Neural cell (in vitro differentiated cells): ENCODE measurements around the gene CCDC179. TPM values are rescaled to one million over a fixed set of nuclear protein-coding genes. Genes with fewer than 3 reads are reported as not detected.

Experiments
- H2AFZ ChIP-seq: fragments of 200-600, 300-800 bp; sonication (generic), shearing (Covaris generic); 2 replicates; pipeline ENCODE4 v1.6.0; 2014; ENCODE audit warnings: low read depth, mild to moderate bottlenecking, antibody characterized with exemption, low read length, moderate library complexity
- H3F3A ChIP-seq: fragments of 200-600 bp; shearing (Covaris generic); 2 replicates; pipeline ENCODE4 v1.6.1; 2016; ENCODE audit warnings: mild to moderate bottlenecking, moderate library complexity, mixed read lengths, antibody characterized with exemption, low read length; ENCODE audit not compliant: insufficient read depth, poor library complexity, severe bottlenecking
- H3K27ac ChIP-seq: fragments of 200-600, 300-800 bp; sonication (generic), shearing (Covaris generic); 2 replicates; pipeline ENCODE4 v1.5.1; 2014; ENCODE audit warnings: mild to moderate bottlenecking, low read length, moderate library complexity
- H3K27me3 ChIP-seq: fragments of 300-800, 200-600 bp; sonication (generic), shearing (Covaris generic); 2 replicates; pipeline ENCODE4 v1.6.0; 2014; ENCODE audit warnings: mild to moderate bottlenecking, low read depth, low read length, moderate library complexity; ENCODE audit not compliant: insufficient read depth
- H3K36me3 ChIP-seq: fragments of 300-800, 200-600 bp; sonication (generic), shearing (Covaris generic); 2 replicates; pipeline ENCODE4 v1.5.1; 2014; ENCODE audit warnings: mild to moderate bottlenecking, antibody characterized with exemption, low read length, moderate library complexity; ENCODE audit not compliant: insufficient read depth
- H3K4me2 ChIP-seq: fragments of 300-800, 200-600 bp; sonication (generic), shearing (Covaris generic); 2 replicates; pipeline ENCODE4 v1.6.0; 2014; ENCODE audit warnings: mild to moderate bottlenecking, low read length
- H3K4me3 ChIP-seq: fragments of 300-800, 200-600 bp; sonication (generic), shearing (Covaris generic); 2 replicates; pipeline ENCODE4 v1.5.1; 2014; ENCODE audit warnings: mild to moderate bottlenecking, low read length, moderate library complexity
- H3K79me2 ChIP-seq: fragments of 200-600 bp; shearing (Covaris generic); replicated peaks from 2 replicates; pipeline ENCODE4 v1.6.0; 2014; ENCODE audit warnings: mild to moderate bottlenecking, low read length, moderate library complexity; ENCODE audit not compliant: insufficient read depth
- H3K9ac ChIP-seq: fragments of 300-800, 200-600 bp; sonication (generic), shearing (Covaris generic); 2 replicates; pipeline ENCODE4 v1.6.1; 2016; ENCODE audit warnings: mild to moderate bottlenecking, low read length, mixed read lengths
- H3K9me2 ChIP-seq: fragments of 200-600 bp; shearing (Covaris generic); 2 replicates; pipeline ENCODE4 v1.6.1; 2016; ENCODE audit warnings: mild to moderate bottlenecking, low read length, mixed read lengths; ENCODE audit not compliant: insufficient read depth
- H3K9me3 ChIP-seq: fragments of 200-600, 300-800 bp; sonication (generic), shearing (Covaris generic); 2 replicates; pipeline ENCODE4 v1.6.1; 2016; ENCODE audit warnings: mild to moderate bottlenecking, mixed run types, low read length, moderate library complexity, mixed read lengths
- H4K20me1 ChIP-seq: fragments of 200-600 bp; shearing (Covaris generic); 2 replicates; pipeline ENCODE4 v1.6.1; 2016; ENCODE audit warnings: mild to moderate bottlenecking, mixed run types; ENCODE audit not compliant: insufficient read depth
- EP300 ChIP-seq: fragments of 450-650 bp; conservative IDR thresholded peaks from 2 replicates; pipeline ENCODE4 v1.6.1; 2014; ENCODE audit warnings: antibody characterized with exemption, mild to moderate bottlenecking, moderate library complexity; ENCODE audit not compliant: poor library complexity, severe bottlenecking
- EZH2 ChIP-seq: fragments of 200-600, 300-800 bp; shearing (Covaris generic), sonication (generic); IDR thresholded peaks from 2 replicates; pipeline ENCODE4 v1.6.1; 2014; ENCODE audit warnings: antibody characterized with exemption, low read length, borderline replicate concordance, mild to moderate bottlenecking; ENCODE audit not compliant: insufficient read depth, poor library complexity, severe bottlenecking
- MXI1 ChIP-seq: fragments of 450-650 bp; conservative IDR thresholded peaks from 2 replicates; pipeline ENCODE4 v1.6.1; 2014; ENCODE audit warnings: antibody characterized with exemption, mild to moderate bottlenecking; ENCODE audit not compliant: poor library complexity, severe bottlenecking
- POLR2AphosphoS5 ChIP-seq: IDR thresholded peaks from 2 replicates; pipeline ENCODE4 v1.6.1; 2012
- RAD21 ChIP-seq: fragments of 450-650 bp; conservative IDR thresholded peaks from 2 replicates; pipeline ENCODE4 v1.6.1; 2014; ENCODE audit warnings: antibody characterized with exemption, mild to moderate bottlenecking, moderate library complexity
- SMC3 ChIP-seq: fragments of 450-650 bp; conservative IDR thresholded peaks from 2 replicates; pipeline ENCODE4 v1.6.1; 2014; ENCODE audit warnings: antibody characterized with exemption, mild to moderate bottlenecking, moderate library complexity; ENCODE audit not compliant: poor library complexity
- TAF1 ChIP-seq: IDR thresholded peaks from 2 replicates; pipeline ENCODE4 v1.6.1; 2012; ENCODE audit warnings: low read depth
- polyA plus RNA-seq: library from polyadenylated mRNA; depleted of rRNA; stranded (reverse); fragments of >200 nt; gene quantifications from 2 replicates; pipeline ENCODE4 v1.2.3, GENCODE V29; 2014
- TF ChIP-seq, protein P1 (sequence below): IDR thresholded peaks from 2 replicates; pipeline ENCODE4 v1.6.1; 2012; ENCODE audit warnings: borderline replicate concordance
- TF ChIP-seq, protein P2 (sequence below): fragments of 450-650 bp; IDR thresholded peaks from 2 replicates; pipeline ENCODE4 v1.5.1; 2014; ENCODE audit warnings: antibody characterized with exemption, mild to moderate bottlenecking, moderate library complexity; ENCODE audit not compliant: poor library complexity, severe bottlenecking

CCDC179 gene
- polyA plus RNA-seq, 1 donor from 2014 or later = not detected

DNA sequence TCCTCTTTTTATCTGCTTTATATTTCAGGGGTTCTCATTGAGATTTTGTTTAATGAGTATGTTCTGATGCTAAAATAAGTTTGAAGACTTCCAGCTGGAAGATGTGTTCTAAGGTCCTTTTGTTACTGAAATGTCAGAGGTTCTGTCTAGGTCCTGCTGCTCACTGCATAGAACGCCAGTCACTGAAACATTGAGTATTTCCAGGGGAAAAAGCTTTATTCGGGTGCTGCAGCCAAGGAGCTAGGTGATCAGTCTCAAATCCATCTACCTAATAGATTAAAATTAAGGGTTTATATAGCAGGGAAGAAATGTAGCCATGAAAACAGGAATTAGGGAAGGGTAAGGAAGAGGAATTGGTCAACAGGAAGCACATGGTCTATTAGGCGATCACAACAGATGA, 50.4 kb downstream of the CCDC179 start:
- no peaks in the 10 kb centered on the region for H3K9me3 ChIP-seq
- H3K9ac ChIP-seq = no peak overlapping the region
- no peaks in the 10 kb centered on the region for H3K27me3 ChIP-seq
- H3K4me2 ChIP-seq = no peak overlapping the region
- TF ChIP-seq RAD21 = no peak
- TF ChIP-seq EZH2 = no peak
- no peak for TF ChIP-seq POLR2AphosphoS5
- TF ChIP-seq, protein P1, sequence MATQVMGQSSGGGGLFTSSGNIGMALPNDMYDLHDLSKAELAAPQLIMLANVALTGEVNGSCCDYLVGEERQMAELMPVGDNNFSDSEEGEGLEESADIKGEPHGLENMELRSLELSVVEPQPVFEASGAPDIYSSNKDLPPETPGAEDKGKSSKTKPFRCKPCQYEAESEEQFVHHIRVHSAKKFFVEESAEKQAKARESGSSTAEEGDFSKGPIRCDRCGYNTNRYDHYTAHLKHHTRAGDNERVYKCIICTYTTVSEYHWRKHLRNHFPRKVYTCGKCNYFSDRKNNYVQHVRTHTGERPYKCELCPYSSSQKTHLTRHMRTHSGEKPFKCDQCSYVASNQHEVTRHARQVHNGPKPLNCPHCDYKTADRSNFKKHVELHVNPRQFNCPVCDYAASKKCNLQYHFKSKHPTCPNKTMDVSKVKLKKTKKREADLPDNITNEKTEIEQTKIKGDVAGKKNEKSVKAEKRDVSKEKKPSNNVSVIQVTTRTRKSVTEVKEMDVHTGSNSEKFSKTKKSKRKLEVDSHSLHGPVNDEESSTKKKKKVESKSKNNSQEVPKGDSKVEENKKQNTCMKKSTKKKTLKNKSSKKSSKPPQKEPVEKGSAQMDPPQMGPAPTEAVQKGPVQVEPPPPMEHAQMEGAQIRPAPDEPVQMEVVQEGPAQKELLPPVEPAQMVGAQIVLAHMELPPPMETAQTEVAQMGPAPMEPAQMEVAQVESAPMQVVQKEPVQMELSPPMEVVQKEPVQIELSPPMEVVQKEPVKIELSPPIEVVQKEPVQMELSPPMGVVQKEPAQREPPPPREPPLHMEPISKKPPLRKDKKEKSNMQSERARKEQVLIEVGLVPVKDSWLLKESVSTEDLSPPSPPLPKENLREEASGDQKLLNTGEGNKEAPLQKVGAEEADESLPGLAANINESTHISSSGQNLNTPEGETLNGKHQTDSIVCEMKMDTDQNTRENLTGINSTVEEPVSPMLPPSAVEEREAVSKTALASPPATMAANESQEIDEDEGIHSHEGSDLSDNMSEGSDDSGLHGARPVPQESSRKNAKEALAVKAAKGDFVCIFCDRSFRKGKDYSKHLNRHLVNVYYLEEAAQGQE = no peak
- no peak for TF ChIP-seq MXI1
- TF ChIP-seq TAF1 = no peak
- no peak for TF ChIP-seq EP300
- TF ChIP-seq, protein P2, sequence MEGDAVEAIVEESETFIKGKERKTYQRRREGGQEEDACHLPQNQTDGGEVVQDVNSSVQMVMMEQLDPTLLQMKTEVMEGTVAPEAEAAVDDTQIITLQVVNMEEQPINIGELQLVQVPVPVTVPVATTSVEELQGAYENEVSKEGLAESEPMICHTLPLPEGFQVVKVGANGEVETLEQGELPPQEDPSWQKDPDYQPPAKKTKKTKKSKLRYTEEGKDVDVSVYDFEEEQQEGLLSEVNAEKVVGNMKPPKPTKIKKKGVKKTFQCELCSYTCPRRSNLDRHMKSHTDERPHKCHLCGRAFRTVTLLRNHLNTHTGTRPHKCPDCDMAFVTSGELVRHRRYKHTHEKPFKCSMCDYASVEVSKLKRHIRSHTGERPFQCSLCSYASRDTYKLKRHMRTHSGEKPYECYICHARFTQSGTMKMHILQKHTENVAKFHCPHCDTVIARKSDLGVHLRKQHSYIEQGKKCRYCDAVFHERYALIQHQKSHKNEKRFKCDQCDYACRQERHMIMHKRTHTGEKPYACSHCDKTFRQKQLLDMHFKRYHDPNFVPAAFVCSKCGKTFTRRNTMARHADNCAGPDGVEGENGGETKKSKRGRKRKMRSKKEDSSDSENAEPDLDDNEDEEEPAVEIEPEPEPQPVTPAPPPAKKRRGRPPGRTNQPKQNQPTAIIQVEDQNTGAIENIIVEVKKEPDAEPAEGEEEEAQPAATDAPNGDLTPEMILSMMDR = no peak
- no peak for TF ChIP-seq SMC3
- H3K4me3 ChIP-seq = no peak overlapping the region
- H3K79me2 ChIP-seq = no peaks in the 10 kb centered on the region
- no peak overlapping the region for H3K27ac ChIP-seq
- no peak overlapping the region for H2AFZ ChIP-seq
- no peaks in the 10 kb centered on the region for H3K36me3 ChIP-seq
- H4K20me1 ChIP-seq = no peaks in the 10 kb centered on the region
- no peaks in the 10 kb centered on the region for H3K9me2 ChIP-seq
- no peaks in the 10 kb centered on the region for H3F3A ChIP-seq

GRCh38 chr11:22808571-22809197, 51.6 kb downstream of the CCDC179 start:
- Histone ChIP-seq H3K4me2 (no peak overlapping the region), H3K36me3 (no peaks in the 10 kb centered on the region), H4K20me1 (no peaks in the 10 kb centered on the region), H3K27me3 (no peaks in the 10 kb centered on the region), H3K9me3 (no peaks in the 10 kb centered on the region), H3K79me2 (no peaks in the 10 kb centered on the region), H2AFZ (no peak overlapping the region), H3K4me3 (no peak overlapping the region), H3K9ac (no peak overlapping the region), H3K9me2 (no peaks in the 10 kb centered on the region), H3K27ac (no peak overlapping the region), H3F3A (no peaks in the 10 kb centered on the region)
- TF ChIP-seq POLR2AphosphoS5 (no peak), TAF1 (no peak), RAD21 (no peak), MXI1 (no peak), SMC3 (no peak), EP300 (no peak), EZH2 (no peak)
- TF ChIP-seq, protein P1 = no peak
- TF ChIP-seq, protein P2 = no peak
